ENCODE data around the gene HEXD.

HEXD gene

DNA sequence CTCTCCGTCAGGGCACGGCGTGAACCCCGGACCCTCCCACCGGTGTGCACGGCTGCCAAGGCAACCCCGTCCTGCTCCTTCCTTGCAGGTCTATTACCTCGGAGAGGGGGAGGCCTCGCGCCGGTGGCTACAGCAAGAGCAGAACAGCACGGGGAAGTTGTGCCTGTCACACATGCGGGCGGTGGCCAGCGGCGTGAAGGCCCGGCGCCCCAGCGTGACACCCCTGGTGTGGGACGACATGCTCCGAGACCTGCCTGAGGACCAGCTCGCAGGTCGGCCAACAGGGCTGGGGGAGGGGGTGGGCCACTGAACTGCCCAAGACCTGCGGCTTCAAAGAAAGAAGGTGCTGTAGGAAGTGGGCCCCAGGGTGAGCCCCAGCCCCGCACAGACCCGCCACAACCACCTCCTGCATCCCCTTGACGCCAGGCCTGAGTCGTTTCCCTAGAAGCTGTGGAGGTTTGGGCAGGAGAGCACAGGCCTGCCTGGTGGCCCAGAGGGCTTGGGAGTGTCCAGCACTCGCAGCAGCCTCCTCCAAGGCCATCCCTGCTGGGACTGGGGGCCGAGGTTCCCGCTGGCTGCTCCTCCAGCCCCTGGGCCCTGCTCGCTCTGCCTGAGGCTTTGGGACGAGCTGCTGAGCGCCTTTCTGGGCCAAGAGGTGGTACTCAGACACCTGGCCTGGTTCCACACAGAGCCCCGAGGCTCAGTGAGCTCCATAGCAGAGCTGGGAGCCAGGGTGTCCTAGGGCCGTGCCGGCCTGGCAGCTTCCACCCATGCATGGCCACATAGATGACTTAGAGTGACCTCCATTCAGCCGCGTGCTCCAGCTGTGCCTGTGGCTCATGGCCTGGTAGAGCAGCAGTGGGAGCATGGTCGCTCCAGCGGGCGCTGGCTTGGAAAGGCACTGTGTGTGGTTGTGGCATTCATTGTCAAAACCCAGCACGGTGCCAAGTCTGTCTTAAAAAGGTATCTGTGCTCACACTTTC is 17.7 kb downstream of the HEXD start:
- Mint-ChIP-seq H3K9me3 (no peaks in the 10 kb centered on the region), H3K27me3 (no peaks in the 10 kb centered on the region), H3K27ac (no peak overlapping the region), H3K4me3 (no peak overlapping the region), H3K4me1 (ENCODE audit: low read depth) (peaks cover 21% of the 10 kb centered on the region), H3K36me3 (ENCODE audit: low read depth) (peaks cover 5% of the 10 kb centered on the region)

DNA sequence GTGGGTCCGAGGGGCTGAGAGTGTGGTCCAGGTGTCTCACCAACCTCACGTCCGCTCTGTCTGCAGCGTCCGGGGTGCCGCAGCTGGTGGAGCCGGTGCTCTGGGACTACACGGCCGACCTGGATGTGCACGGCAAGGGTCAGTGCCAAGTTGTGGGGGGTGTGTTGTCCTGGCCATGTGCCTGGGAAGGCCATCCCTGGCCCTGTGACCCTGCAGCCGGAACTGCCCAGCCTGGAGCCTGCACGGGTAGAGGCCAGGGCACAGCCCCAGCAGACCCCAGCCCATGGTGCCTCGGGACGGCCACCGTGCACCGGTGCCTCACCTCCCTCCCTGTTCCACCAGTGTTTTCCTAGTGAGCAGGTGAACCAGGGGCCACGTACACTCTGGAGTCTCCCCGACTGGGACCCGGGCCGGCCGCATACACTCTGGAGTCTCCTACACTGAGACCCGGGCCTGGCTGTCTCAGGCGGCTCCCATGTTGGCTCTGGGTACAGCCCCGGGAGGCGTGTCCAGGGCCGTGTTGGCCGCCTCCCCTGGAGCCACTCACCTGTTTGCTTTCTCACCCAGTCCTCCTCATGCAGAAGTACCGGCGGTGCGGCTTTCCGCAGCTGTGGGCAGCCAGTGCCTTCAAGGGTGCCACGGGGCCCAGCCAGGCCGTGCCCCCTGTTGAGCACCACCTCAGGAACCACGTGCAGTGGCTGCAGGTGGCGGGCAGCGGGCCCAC is 18.6 kb downstream of the HEXD start:
- Mint-ChIP-seq H3K9me3 (no peaks in the 10 kb centered on the region), H3K36me3 (ENCODE audit: low read depth) (peaks cover 5% of the 10 kb centered on the region), H3K27ac (no peak overlapping the region), H3K27me3 (no peaks in the 10 kb centered on the region), H3K4me1 (ENCODE audit: low read depth) (peaks cover 21% of the 10 kb centered on the region), H3K4me3 (no peak overlapping the region)

DNA sequence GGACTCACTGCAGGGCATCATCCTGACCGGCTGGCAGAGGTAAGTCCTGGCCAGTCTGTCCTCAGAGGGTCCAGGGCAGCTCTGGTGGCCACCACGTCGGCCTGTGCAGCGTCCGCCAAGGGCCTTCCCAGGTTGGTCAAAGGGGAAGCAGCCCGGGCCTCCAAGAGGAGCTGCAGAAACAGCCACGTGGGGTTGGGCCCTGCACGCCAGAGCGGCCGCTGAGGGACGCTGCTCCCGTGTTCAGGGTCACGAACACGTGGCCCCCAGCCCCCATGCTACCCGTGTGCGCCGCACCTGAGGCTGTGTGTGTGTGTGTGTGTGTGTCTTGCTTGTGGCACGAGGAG is 19.1 kb downstream of the HEXD start:
- H3K4me3 Mint-ChIP-seq: no peak overlapping the region
- H3K27ac Mint-ChIP-seq: peak overlapping the region; percentile 52

DNA sequence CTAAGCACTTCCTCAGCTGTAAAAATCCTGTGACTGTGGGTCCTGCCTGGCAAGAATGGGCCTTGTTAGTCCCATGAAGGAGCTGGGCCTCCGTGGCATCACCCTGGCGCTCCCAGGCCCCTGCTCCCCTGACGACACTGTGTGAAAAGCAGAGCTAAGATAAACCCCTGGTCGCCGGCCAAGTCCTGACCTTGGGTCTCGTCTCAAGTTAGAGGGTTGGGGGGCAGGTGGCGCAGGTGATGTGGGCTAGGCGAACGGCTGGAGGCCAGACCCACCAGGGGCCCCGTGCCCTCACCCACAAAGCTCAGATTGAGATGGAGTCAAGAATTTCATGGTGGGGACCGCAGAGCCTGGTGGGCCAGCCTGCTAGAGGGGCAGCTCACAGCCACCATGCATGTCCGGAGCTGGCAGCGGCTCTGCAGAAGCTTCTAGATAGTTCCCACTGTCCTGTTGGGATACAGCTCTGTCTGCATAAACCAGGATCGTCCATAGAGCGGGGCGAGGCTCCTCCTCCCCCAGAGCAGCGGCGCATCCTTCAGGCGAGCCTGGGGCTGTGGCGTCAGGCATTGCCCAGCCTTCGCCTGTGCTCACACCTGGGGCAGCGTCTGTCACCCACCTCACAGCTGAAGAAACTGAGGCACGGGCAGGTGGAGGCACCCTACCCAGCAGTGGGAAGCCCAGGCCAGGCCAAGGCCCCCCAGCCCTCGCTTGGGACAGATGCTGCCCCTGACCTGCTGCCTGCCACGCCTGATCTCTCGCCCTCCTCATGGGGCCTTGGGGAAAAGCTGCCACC is 20.4 kb downstream of the HEXD start:
- no peaks in the 10 kb centered on the region for H3K27me3 Mint-ChIP-seq

More for the DNA sequence above, 19.1 kb downstream of the HEXD start:
- Mint-ChIP-seq H3K36me3 (ENCODE audit: low read depth) (peaks cover 5% of the 10 kb centered on the region), H3K9me3 (no peaks in the 10 kb centered on the region), H3K27me3 (no peaks in the 10 kb centered on the region), H3K4me1 (ENCODE audit: low read depth) (peaks cover 21% of the 10 kb centered on the region)

DNA sequence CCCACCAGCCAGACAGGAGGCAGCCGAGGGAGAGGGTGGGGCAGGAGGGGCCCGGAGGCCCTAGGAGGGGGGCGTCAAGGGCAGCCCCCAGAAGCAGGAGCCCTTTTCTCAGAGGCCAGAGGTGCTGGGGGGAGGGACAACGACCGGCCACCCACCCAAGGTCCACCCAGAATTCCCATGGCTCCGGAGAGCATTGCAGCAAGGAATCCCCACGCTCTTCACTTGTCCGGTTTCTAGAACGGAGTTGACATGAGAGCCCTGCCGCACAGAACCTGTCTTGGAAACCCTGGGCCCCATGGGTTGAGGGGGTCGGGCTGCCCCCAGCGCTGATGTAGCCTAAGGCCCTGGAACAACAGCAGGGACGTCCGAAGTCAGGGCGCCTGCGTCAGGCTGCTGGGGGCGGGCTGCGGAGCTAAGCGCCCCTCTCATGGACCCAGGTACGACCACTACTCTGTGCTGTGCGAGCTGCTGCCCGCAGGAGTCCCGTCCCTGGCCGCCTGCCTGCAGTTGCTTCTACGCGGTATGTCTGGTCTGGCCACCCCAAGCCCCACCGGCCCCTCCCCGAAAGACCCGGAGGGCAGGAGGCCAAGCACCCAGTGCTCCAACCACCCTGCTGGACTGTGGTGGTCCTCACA is 21.2 kb downstream of the HEXD start:
- H3K27ac Mint-ChIP-seq: no peak overlapping the region
- no peak overlapping the region for H3K4me3 Mint-ChIP-seq
- H3K9me3 Mint-ChIP-seq: no peaks in the 10 kb centered on the region
- peaks cover 12% of the 10 kb centered on the region for H3K4me1 Mint-ChIP-seq (ENCODE audit: low read depth)
- H3K27me3 Mint-ChIP-seq: no peaks in the 10 kb centered on the region
- peaks cover 16% of the 10 kb centered on the region for H3K36me3 Mint-ChIP-seq (ENCODE audit: low read depth)

More for the DNA sequence above, 20.4 kb downstream of the HEXD start:
- H3K4me1 Mint-ChIP-seq (ENCODE audit: low read depth): peaks cover 20% of the 10 kb centered on the region
- H3K4me3 Mint-ChIP-seq: no peak overlapping the region
- H3K27ac Mint-ChIP-seq: no peak overlapping the region
- H3K9me3 Mint-ChIP-seq: no peaks in the 10 kb centered on the region
- H3K36me3 Mint-ChIP-seq (ENCODE audit: low read depth): peaks cover 16% of the 10 kb centered on the region

DNA sequence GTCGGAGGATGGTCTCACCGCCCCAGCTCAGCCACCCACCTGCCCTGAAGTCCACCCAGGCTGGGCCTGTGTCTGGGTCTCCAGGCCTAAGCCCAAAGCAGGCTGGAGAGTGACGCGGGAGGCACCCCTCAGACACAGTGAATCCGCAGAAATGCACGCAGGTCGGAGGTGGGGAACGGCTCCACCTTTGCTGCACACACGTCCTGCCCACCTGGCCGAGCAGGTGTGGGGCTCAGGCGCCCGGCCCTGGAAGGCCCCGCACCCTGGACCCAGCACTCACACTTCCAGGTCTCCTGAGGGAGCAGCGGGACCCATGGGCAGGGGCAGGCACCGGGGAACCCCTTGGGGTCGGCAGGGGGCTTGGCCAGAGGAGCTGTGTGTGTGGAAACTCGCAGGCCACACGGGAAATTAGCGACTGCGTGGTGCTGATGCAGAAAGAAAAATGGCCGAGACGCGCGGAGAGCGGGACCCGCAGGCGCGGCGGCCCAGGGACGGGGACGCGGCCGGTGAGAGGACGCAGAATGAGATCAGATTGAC is 21.8 kb downstream of the HEXD start:
- H3K27ac Mint-ChIP-seq: no peak overlapping the region
- no peaks in the 10 kb centered on the region for H3K27me3 Mint-ChIP-seq
- peaks cover 16% of the 10 kb centered on the region for H3K36me3 Mint-ChIP-seq (ENCODE audit: low read depth)
- no peaks in the 10 kb centered on the region for H3K9me3 Mint-ChIP-seq
- no peak overlapping the region for H3K4me3 Mint-ChIP-seq
- peaks cover 9% of the 10 kb centered on the region for H3K4me1 Mint-ChIP-seq (ENCODE audit: low read depth)

DNA sequence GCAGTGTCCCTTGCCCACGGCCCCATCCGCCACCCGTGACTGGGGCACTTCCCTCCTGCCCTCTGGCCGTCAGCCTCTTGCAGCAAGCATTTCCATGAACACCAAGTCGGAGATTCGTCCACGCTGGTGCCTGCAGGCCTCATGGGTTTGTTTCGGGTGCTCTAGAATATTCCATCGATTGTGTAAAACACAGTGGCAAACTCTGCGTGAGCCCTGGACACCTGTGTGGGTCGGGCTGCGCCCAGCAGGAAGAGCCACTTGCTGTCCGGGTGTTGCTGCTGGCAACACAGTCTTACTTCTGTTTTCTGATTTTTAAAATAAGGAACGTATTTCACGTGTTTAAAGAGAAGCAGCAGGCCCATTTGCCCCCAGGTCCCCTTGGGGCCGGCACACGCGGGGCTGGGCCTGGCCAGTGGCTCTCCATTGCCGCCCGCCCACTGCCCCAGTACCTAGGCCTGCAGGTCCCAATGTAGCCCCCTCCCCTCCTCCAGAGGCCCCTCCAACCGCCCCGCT is 22.4 kb downstream of the HEXD start:
- Mint-ChIP-seq H3K9me3 (no peaks in the 10 kb centered on the region), H3K27me3 (no peaks in the 10 kb centered on the region), H3K4me1 (ENCODE audit: low read depth) (peaks cover 4% of the 10 kb centered on the region), H3K36me3 (ENCODE audit: low read depth) (peaks cover 16% of the 10 kb centered on the region), H3K27ac (peak overlapping the region; percentile 51), H3K4me3 (no peak overlapping the region)

DNA sequence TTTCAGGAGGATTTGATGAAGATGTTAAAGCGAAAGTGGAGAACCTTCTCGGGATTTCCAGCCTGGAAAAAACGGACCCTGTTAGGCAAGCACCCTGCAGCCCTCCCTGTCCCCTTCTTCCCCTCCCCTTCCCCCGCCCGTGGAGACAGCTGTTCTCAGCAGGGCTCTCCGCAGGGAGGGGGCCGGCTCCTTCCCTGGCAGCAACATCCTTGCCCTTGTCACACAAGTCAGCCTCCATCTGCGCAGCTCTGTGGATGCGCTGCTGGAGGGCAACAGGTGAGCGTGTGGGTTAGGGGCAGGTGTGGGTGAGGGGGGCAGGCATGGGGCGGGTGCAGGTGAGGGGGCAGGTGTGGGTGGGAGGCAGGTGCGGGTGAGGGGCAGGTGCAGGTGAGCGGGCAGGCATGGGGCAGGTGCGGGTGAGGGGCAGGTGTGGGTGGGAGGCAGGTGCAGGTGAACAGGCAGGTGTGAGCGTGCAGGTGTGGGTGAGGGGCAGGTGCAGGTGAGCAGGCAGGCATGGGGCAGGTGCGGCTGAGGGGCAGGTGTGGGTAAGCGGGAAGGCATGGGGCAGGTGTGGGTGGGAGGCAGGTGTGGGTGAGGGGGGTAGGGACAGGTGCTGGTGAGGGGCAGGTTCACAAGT is 23.0 kb downstream of the HEXD start:
- Mint-ChIP-seq H3K9me3 (no peaks in the 10 kb centered on the region), H3K4me1 (ENCODE audit: low read depth) (peaks cover 9% of the 10 kb centered on the region), H3K36me3 (ENCODE audit: low read depth) (peaks cover 21% of the 10 kb centered on the region), H3K27me3 (no peaks in the 10 kb centered on the region), H3K27ac (no peak overlapping the region), H3K4me3 (no peak overlapping the region)

DNA sequence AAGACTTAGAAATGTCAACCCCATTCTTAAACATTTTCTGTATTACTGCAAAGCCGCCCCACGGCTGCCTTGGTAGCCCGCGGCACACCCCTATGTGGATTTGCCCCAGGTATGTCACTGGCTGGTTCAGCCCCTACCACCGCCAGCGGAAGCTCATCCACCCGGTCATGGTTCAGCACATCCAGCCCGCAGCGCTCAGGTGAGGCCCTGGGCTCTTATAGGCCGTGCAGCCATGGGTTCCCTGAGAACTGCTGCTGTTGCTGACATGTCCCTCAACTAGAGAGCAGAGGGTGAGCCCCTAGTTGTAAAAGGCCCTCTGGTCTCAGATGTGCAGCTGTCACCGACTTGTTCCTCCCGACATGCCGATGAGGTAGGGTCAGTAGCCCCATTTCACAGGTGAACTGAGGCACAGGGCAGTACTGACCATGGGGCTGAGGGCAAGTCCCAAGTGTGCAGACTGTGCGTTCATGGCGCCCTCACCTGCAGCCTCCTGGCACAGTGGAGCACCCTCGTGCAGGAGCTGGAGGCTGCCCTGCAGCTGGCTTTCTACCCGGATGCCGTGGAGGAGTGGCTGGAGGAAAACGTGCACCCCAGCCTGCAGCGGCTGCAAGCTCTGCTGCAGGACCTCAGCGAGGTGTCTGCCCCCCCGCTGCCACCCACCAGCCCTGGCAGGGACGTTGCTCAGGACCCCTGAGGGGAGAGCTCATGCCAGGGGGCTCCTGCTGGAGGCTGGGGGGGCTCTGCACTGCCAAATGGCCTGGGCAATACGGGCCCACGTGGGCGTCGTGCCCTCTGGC is 23.7 kb downstream of the HEXD start:
- no peak overlapping the region for H3K27ac Mint-ChIP-seq
- no peaks in the 10 kb centered on the region for H3K9me3 Mint-ChIP-seq
- no peaks in the 10 kb centered on the region for H3K27me3 Mint-ChIP-seq
- peaks cover 14% of the 10 kb centered on the region for H3K4me1 Mint-ChIP-seq (ENCODE audit: low read depth)
- peaks cover 28% of the 10 kb centered on the region for H3K36me3 Mint-ChIP-seq (ENCODE audit: low read depth)
- H3K4me3 Mint-ChIP-seq: no peak overlapping the region

DNA sequence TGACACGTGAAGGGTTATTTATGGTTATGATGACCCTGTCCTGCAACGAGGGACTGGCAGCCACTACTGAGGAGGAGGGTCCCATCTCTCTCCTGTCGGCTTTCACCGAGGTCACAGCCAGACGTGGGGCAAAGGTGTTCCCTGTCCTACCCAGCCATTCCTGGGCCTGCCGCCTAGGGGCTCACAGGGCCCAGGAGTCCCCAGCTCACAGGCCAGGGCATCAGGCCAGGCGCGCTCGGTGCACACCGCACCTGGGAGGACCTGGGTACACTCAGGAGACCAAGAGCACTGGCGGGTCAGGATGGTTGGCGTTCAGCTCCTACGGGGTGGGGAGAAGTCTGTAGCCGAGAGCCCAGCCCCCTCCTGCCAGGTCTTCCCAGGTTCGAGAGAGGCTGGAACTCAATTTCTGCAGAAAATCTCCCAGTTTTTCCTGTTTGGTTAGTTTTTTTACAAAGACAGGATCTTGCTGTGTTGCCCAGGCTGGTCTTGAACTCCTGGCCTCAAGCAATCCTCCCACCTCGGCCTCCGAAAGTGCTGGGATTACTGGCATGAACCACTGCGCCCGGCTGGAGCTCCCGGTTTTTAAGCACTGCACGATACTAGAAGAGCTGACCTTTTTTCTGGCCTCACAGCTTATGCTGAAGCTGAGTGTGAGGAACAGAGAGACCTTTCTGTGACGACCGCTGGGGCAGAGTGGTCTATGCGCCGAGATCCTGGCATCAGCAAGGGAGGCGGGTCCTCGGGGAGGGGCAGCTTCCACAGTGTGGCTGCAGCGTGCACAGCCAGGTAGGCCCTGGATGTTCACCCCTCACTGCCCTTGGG is 24.7 kb downstream of the HEXD start:
- H3K4me3 Mint-ChIP-seq: no peak overlapping the region
- peak overlapping the region; percentile 55 for H3K27ac Mint-ChIP-seq
- no peaks in the 10 kb centered on the region for H3K27me3 Mint-ChIP-seq
- no peaks in the 10 kb centered on the region for H3K9me3 Mint-ChIP-seq
- H3K4me1 Mint-ChIP-seq (ENCODE audit: low read depth): peaks cover 22% of the 10 kb centered on the region
- H3K36me3 Mint-ChIP-seq (ENCODE audit: low read depth): peaks cover 29% of the 10 kb centered on the region

DNA sequence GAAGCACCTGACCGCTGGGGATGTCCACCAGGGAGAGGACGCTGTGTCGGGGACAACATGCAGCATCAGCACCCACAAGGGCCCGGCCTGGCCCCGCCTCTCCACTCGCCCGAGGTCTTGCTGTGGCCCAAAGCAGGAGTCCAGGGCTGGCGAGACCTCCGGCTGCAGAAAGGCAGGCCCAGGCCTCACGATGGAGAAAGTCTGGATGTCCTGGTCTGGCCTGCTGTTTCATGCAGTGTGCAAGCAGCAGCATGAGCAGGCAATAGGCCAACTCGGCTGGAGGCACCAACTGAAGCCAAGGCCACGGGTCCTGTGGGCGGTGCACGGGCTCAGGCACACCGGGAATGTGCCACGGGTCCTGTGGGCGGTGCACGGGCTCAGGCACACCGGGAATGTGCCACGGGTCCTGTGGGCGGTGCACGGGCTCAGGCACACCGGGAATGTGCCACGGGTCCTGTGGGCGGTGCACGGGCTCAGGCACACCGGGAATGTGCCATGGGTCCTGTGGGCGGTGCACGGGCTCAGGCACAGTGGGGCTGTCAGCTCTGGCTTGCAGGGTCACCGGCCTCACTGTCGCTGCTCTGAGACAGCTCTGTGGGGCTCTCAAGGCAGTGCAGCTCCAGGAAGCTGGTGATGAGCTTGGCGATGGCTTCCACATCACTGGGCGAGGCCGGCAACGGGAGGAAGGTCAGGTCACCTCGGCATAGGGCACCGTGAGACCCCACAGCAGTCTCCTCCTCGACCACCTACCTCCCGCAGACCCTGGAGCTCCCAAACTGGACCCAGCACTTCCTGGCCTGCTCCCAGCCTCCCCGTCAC is 25.5 kb downstream of the HEXD start:
- Mint-ChIP-seq H3K36me3 (ENCODE audit: low read depth) (peaks cover 30% of the 10 kb centered on the region), H3K9me3 (no peaks in the 10 kb centered on the region), H3K27ac (no peak overlapping the region), H3K4me3 (no peak overlapping the region), H3K4me1 (ENCODE audit: low read depth) (peaks cover 24% of the 10 kb centered on the region), H3K27me3 (no peaks in the 10 kb centered on the region)

All from stimulated activated naive CD8-positive, alpha-beta T cell treated with anti-CD3 and anti-CD28 coated beads, Interleukin-15, Interleukin-2, amounts not matched to agents 100 ng/mL and 50 ng/mL, for 24 hours (primary cell).